WTC11 (cell line): ENCODE measurements around the gene SYCE1L. TPM values are rescaled to one million over a fixed set of nuclear protein-coding genes. Genes with fewer than 3 reads are reported as not detected.

Experiments used
- ATAC-seq: fragments of 200-7000 bp; cut with Tn5 transposase; 2 replicates; pipeline ENCODE4 v1.10.0; 2021; ENCODE audit warnings: mild to moderate bottlenecking, moderate library complexity
- CTCF ChIA-PET: fragments of 300-600 bp; sonication (Branson Sonifier 250); formaldehyde crosslinking; loops from one replicate; lab custom pipeline; 2021; ENCODE audit warnings: antibody characterized with exemption; lab: Charles Lee
- POLR2A ChIA-PET: fragments of 350-600 bp; sonication (Branson Sonifier 250); formaldehyde crosslinking; loops from one replicate; lab custom pipeline; 2021; ENCODE audit warnings: antibody characterized with exemption; lab: Charles Lee
- DNase-seq: peaks from one replicate; pipeline ENCODE4 v3.0.0; 2021; ENCODE audit warnings: low spot score
- H3K27ac Mint-ChIP-seq: 2 replicates; pipeline ENCODE4 v1.8.0; 2021; ENCODE audit warnings: mixed read lengths
- H3K27me3 Mint-ChIP-seq: 2 replicates; pipeline ENCODE4 v1.8.0; 2021; ENCODE audit warnings: low read depth, mild to moderate bottlenecking, moderate library complexity, mixed read lengths
- H3K36me3 Mint-ChIP-seq: 2 replicates; pipeline ENCODE4 v1.8.0; 2021; ENCODE audit warnings: mixed read lengths
- H3K4me1 Mint-ChIP-seq: 2 replicates; pipeline ENCODE4 v1.8.0; 2022; ENCODE audit warnings: mixed read lengths
- H3K4me3 Mint-ChIP-seq: 2 replicates; pipeline ENCODE4 v1.8.0; 2021; ENCODE audit warnings: mild to moderate bottlenecking, moderate library complexity, mixed read lengths
- H3K9me3 Mint-ChIP-seq: 2 replicates; pipeline ENCODE4 v1.8.0; 2021; ENCODE audit warnings: mixed read lengths
- ATF6 ChIP-seq: sonication (generic); formaldehyde crosslinking; IDR thresholded peaks from 2 replicates; pipeline ENCODE4 v1.8.1; 2023; ENCODE audit warnings: mild to moderate bottlenecking, missing genetic modification reagents
- CREB1 ChIP-seq: sonication (generic); formaldehyde crosslinking; IDR thresholded peaks from 2 replicates; pipeline ENCODE4 v1.8.0; 2023; ENCODE audit warnings: mild to moderate bottlenecking, missing genetic modification reagents
- CREM ChIP-seq: sonication (generic); formaldehyde crosslinking; IDR thresholded peaks from 2 replicates; pipeline ENCODE4 v1.8.1; 2022; ENCODE audit warnings: mild to moderate bottlenecking, missing genetic modification reagents, moderate library complexity
- E2F5 ChIP-seq: sonication (generic); formaldehyde crosslinking; IDR thresholded peaks from 2 replicates; pipeline ENCODE4 v1.8.1; 2022; ENCODE audit warnings: mild to moderate bottlenecking, moderate library complexity, missing genetic modification reagents
- IRF1 ChIP-seq: sonication (generic); formaldehyde crosslinking; IDR thresholded peaks from 2 replicates; pipeline ENCODE4 v1.8.0; 2023; ENCODE audit warnings: missing genetic modification reagents
- MYBL2 ChIP-seq: sonication (generic); formaldehyde crosslinking; IDR thresholded peaks from 2 replicates; pipeline ENCODE4 v1.8.1; 2023; ENCODE audit warnings: mild to moderate bottlenecking, moderate library complexity, missing genetic modification reagents
- NFATC4 ChIP-seq: fragments of 250-450 bp; sonication (Bioruptor Pico); IDR thresholded peaks from 2 replicates; pipeline ENCODE4 v1.9.0; 2021; ENCODE audit warnings: mild to moderate bottlenecking
- NFE2L1 ChIP-seq: sonication (generic); formaldehyde crosslinking; IDR thresholded peaks from 2 replicates; pipeline ENCODE4 v1.8.1; 2023; ENCODE audit warnings: missing genetic modification reagents
- NR2C2 ChIP-seq: sonication (generic); formaldehyde crosslinking; IDR thresholded peaks from 2 replicates; pipeline ENCODE4 v1.8.0; 2022; ENCODE audit warnings: mild to moderate bottlenecking, missing genetic modification reagents
- NR3C1 ChIP-seq: sonication (generic); formaldehyde crosslinking; conservative IDR thresholded peaks from 2 replicates; pipeline ENCODE4 v1.8.1; 2023; ENCODE audit warnings: low read depth, mild to moderate bottlenecking, missing genetic modification reagents
- PRDM15 ChIP-seq: sonication (generic); formaldehyde crosslinking; IDR thresholded peaks from 2 replicates; pipeline ENCODE4 v1.8.0; 2022; ENCODE audit warnings: missing genetic modification reagents
- PREB ChIP-seq: sonication (generic); formaldehyde crosslinking; IDR thresholded peaks from 2 replicates; pipeline ENCODE4 v1.8.1; 2022; ENCODE audit warnings: mild to moderate bottlenecking, missing genetic modification reagents, moderate library complexity, borderline replicate concordance
- PRRX2 ChIP-seq: fragments of 250-450 bp; sonication (Bioruptor Pico); IDR thresholded peaks from 2 replicates; pipeline ENCODE4 v1.8.0; 2021; ENCODE audit warnings: mild to moderate bottlenecking
- SMAD4 ChIP-seq: sonication (generic); formaldehyde crosslinking; IDR thresholded peaks from 2 replicates; pipeline ENCODE4 v1.8.0; 2022; ENCODE audit warnings: mild to moderate bottlenecking, missing genetic modification reagents
- SP1 ChIP-seq: sonication (generic); formaldehyde crosslinking; conservative IDR thresholded peaks from 2 replicates; pipeline ENCODE4 v1.8.1; 2022; ENCODE audit warnings: missing genetic modification reagents
- STAT6 ChIP-seq: sonication (generic); formaldehyde crosslinking; conservative IDR thresholded peaks from 2 replicates; pipeline ENCODE4 v1.8.1; 2023; ENCODE audit warnings: mild to moderate bottlenecking, low read depth, missing genetic modification reagents, moderate library complexity
- TEAD1 ChIP-seq: sonication (generic); formaldehyde crosslinking; IDR thresholded peaks from 2 replicates; pipeline ENCODE4 v1.8.0; 2022; ENCODE audit warnings: mild to moderate bottlenecking, missing genetic modification reagents
- TP53 ChIP-seq: sonication (generic); formaldehyde crosslinking; IDR thresholded peaks from 2 replicates; pipeline ENCODE4 v1.8.1; 2023; ENCODE audit warnings: mild to moderate bottlenecking, missing genetic modification reagents
- USF2 ChIP-seq: sonication (generic); formaldehyde crosslinking; IDR thresholded peaks from 2 replicates; pipeline ENCODE4 v1.8.1; 2023; ENCODE audit warnings: mild to moderate bottlenecking, missing genetic modification reagents, moderate library complexity
- ZBTB21 ChIP-seq: sonication (generic); formaldehyde crosslinking; IDR thresholded peaks from 2 replicates; pipeline ENCODE4 v1.8.1; 2023; ENCODE audit warnings: mild to moderate bottlenecking, missing genetic modification reagents, borderline replicate concordance
- ZNF232 ChIP-seq: sonication (generic); formaldehyde crosslinking; IDR thresholded peaks from 2 replicates; pipeline ENCODE4 v1.8.0; 2022; ENCODE audit warnings: mild to moderate bottlenecking, missing genetic modification reagents
- ZSCAN18 ChIP-seq: fragments of 250-450 bp; sonication (Bioruptor Pico); IDR thresholded peaks from 2 replicates; pipeline ENCODE4 v2.1.2; 2022; ENCODE audit warnings: mild to moderate bottlenecking, moderate library complexity
- total RNA-seq: library from RNA; stranded (reverse); gene quantifications from 3 replicates; pipeline ENCODE4 v1.2.3, GENCODE V29; 2021

SYCE1L gene
- total RNA-seq, 1 experiment from 2014 or later, result 7.0 TPM

GRCh38 chr16:77194295-77195231 lies 4.6 kb upstream of the SYCE1L start:
- ATAC-seq (no peak), DNase-seq (no peak)
- H3K27me3 Mint-ChIP-seq, result no peaks in the 10 kb centered on the region
- no peak overlapping the region for H3K4me3 Mint-ChIP-seq
- POLR2A ChIA-PET, result no interaction called here
- no peak overlapping the region for H3K27ac Mint-ChIP-seq
- CTCF ChIA-PET, result no interaction called here
- no peaks in the 10 kb centered on the region for H3K9me3 Mint-ChIP-seq
- peaks cover 14% of the 10 kb centered on the region for H3K4me1 Mint-ChIP-seq
- H3K36me3 Mint-ChIP-seq, result peaks cover 25% of the 10 kb centered on the region
- TF ChIP-seq ZBTB21 (CRISPR knock-in tag) (no peak), PREB (CRISPR knock-in tag) (no peak), USF2 (CRISPR knock-in tag) (no peak), IRF1 (no peak), TP53 (CRISPR knock-in tag) (no peak), NFE2L1 (CRISPR knock-in tag) (no peak), MYBL2 (CRISPR knock-in tag) (no peak), PRRX2 (no peak), ATF6 (CRISPR knock-in tag) (no peak), SP1 (CRISPR knock-in tag) (no peak), NR2C2 (CRISPR knock-in tag) (no peak), NR3C1 (CRISPR knock-in tag) (no peak)

GRCh38 chr16:77195411-77195810 lies 3.8 kb upstream of the SYCE1L start:
- Mint-ChIP-seq H3K4me3 (no peak overlapping the region), H3K36me3 (peaks cover 25% of the 10 kb centered on the region), H3K27ac (no peak overlapping the region), H3K27me3 (no peaks in the 10 kb centered on the region), H3K4me1 (peaks cover 14% of the 10 kb centered on the region), H3K9me3 (no peaks in the 10 kb centered on the region)
- DNase-seq, result no peak
- no peak for ATAC-seq
- ChIA-PET POLR2A (no interaction called here), CTCF (no interaction called here)
- TF ChIP-seq ZNF232 (no peak), NFATC4 (no peak), CREM (CRISPR knock-in tag) (no peak), ZSCAN18 (CRISPR knock-in tag) (no peak), SMAD4 (CRISPR knock-in tag) (no peak), CREB1 (CRISPR knock-in tag) (no peak), STAT6 (no peak), PRDM15 (no peak), TEAD1 (no peak), E2F5 (CRISPR knock-in tag) (no peak)
- TF ChIP-seq, all 79 proteins: peak for 0
